Osteocyte (in vitro differentiated cells): ENCODE results near the gene SLC36A2. TPM values are rescaled to one million over a fixed set of nuclear protein-coding genes. Genes with fewer than 3 reads are reported as not detected.

Source experiments
- DNase-seq: peaks from one replicate; pipeline ENCODE4 v3.0.0; 2021; ENCODE audit warnings: mixed read lengths; ENCODE audit not compliant: unreplicated experiment; ENCODE audit errors: extremely low spot score
- H3K27ac Mint-ChIP-seq: one replicate; pipeline ENCODE4 v1.8.0; 2021; ENCODE audit warnings: mild to moderate bottlenecking, mixed read lengths; ENCODE audit not compliant: unreplicated experiment
- H3K27me3 Mint-ChIP-seq: one replicate; pipeline ENCODE4 v1.8.0; 2021; ENCODE audit warnings: mixed read lengths; ENCODE audit not compliant: unreplicated experiment
- H3K36me3 Mint-ChIP-seq: one replicate; pipeline ENCODE4 v1.8.0; 2021; ENCODE audit warnings: mixed read lengths; ENCODE audit not compliant: unreplicated experiment
- H3K4me1 Mint-ChIP-seq: one replicate; pipeline ENCODE4 v1.8.0; 2021; ENCODE audit warnings: mixed read lengths; ENCODE audit not compliant: unreplicated experiment
- H3K4me3 Mint-ChIP-seq: one replicate; pipeline ENCODE4 v1.8.0; 2021; ENCODE audit warnings: mild to moderate bottlenecking, moderate library complexity, mixed read lengths; ENCODE audit not compliant: unreplicated experiment
- H3K9me3 Mint-ChIP-seq: one replicate; pipeline ENCODE4 v1.8.0; 2021; ENCODE audit warnings: mixed read lengths; ENCODE audit not compliant: unreplicated experiment
- total RNA-seq: library from RNA; stranded (reverse); gene quantifications from 2 replicates; pipeline ENCODE4 v1.2.1, GENCODE V29; 2021
- TF ChIP-seq, protein P1 (sequence below): fragments of 200-600 bp; sonication (generic); IDR thresholded peaks from 2 replicates; pipeline ENCODE4 v1.5.0; 2021; ENCODE audit warnings: antibody characterized with exemption, mild to moderate bottlenecking, moderate library complexity

SLC36A2 gene
- total RNA-seq, 1 donor from 2014 or later, result not detected

DNA sequence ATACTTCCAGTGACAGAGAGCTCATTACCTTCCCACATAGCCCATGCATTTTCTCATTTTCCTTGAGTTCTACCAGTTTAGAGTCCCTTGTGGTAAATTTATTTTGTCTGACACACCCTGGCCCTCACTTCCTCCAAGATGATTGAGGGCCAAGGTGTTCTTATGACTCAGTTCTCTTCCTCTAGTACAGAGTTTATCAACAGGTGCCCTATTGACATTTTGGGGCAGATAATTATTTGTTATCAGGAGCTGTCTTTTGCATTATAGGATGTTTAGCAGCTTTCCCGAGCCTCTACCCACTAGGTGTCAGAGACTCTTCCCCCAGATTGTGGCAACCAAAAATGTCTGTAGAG, 50.9 kb downstream of the SLC36A2 start:
- no peaks in the 10 kb centered on the region for H3K4me1 Mint-ChIP-seq

DNA sequence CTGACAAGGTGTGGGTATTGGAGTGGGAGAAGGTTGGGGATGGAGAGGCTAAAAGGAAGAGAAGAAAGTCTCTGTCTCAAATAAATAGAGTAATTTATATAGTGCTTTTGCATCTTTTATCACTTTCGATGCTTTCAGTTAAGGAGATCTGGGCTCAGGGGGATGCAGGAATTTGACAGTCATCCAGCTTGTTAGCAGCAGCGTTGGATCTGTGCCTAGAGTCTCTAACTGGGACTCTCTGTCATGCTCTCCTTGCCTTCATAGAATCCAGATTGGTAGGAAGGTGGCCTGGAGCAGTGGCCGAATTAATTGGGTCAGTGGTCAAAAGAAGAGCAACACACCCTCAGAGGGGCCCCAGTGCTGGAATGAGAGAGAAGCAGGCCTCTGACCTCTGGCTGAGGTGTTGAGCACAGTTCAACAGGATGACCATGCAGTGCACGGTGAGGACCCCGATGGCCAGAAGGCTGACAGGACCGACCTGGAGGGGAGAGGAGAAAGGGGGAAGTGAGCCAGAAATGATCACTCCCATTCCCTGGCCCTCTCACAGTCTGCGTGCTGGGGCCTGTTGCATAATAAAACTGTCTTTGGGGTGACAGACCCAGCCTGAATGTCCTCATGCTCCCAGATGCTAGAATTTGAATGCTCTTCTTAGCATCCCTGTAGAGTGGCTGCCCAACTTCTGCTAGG, 51.4 kb downstream of the SLC36A2 start:
- TF ChIP-seq, protein P1, sequence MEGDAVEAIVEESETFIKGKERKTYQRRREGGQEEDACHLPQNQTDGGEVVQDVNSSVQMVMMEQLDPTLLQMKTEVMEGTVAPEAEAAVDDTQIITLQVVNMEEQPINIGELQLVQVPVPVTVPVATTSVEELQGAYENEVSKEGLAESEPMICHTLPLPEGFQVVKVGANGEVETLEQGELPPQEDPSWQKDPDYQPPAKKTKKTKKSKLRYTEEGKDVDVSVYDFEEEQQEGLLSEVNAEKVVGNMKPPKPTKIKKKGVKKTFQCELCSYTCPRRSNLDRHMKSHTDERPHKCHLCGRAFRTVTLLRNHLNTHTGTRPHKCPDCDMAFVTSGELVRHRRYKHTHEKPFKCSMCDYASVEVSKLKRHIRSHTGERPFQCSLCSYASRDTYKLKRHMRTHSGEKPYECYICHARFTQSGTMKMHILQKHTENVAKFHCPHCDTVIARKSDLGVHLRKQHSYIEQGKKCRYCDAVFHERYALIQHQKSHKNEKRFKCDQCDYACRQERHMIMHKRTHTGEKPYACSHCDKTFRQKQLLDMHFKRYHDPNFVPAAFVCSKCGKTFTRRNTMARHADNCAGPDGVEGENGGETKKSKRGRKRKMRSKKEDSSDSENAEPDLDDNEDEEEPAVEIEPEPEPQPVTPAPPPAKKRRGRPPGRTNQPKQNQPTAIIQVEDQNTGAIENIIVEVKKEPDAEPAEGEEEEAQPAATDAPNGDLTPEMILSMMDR, result no peak
- Mint-ChIP-seq H3K27ac (no peak overlapping the region), H3K4me1 (no peaks in the 10 kb centered on the region), H3K9me3 (peaks cover 5% of the 10 kb centered on the region), H3K4me3 (no peak overlapping the region), H3K27me3 (peaks cover 21% of the 10 kb centered on the region), H3K36me3 (no peaks in the 10 kb centered on the region)
- no peak for DNase-seq

More for the DNA sequence above, 50.9 kb downstream of the SLC36A2 start:
- DNase-seq, result no peak
- Mint-ChIP-seq H3K27ac (no peak overlapping the region), H3K36me3 (no peaks in the 10 kb centered on the region), H3K4me3 (no peak overlapping the region), H3K27me3 (peaks cover 24% of the 10 kb centered on the region), H3K9me3 (peaks cover 1% of the 10 kb centered on the region)
- TF ChIP-seq, protein P1, result no peak

DNA sequence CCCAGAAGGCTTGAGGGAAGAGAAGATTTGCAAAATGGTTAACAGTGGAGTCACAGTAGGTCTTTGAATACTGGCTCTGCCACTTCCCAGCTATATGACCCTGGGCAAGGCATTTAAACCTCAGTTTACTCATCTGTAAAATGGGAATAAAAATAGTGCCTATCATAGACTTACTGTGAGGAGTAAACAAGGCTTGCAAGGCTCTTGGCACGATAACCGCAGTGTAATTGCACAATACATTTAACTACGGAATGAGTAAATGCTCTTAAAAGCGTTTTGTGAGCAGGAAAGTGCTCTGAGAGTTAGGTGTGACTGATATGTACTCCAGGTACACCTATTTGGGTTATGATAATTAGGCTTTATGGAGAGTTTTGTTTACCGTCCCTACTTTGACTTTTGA, 52.2 kb downstream of the SLC36A2 start:
- no peak overlapping the region for H3K4me3 Mint-ChIP-seq
- H3K9me3 Mint-ChIP-seq, result peaks cover 5% of the 10 kb centered on the region
- no peaks in the 10 kb centered on the region for H3K4me1 Mint-ChIP-seq
- H3K36me3 Mint-ChIP-seq, result no peaks in the 10 kb centered on the region
- DNase-seq, result no peak
- TF ChIP-seq, protein P1, result no peak
- H3K27ac Mint-ChIP-seq, result no peak overlapping the region
- H3K27me3 Mint-ChIP-seq, result peaks cover 21% of the 10 kb centered on the region

DNA sequence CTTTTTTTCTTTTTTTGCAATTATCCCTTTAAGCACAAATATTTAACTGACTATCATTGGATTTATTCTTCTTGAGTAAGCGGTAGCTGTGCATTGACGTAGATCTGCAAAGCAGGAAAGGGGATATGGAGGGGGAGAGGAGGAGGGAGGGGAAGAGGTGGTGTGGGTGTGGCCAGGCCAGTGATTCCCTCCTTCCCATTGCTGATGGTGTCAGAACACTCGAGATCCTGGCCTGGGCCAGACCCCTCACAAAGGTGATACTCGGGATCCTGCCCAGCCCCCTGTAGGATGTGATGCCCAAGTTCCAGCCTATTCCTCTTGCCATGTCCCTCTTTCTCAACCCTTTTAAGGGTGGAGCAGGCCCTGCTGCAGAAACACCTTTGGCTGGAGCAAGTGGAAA, 53.7 kb downstream of the SLC36A2 start:
- no peak overlapping the region for H3K27ac Mint-ChIP-seq
- H3K36me3 Mint-ChIP-seq, result no peaks in the 10 kb centered on the region
- TF ChIP-seq, protein P1, result no peak
- no peak overlapping the region for H3K4me3 Mint-ChIP-seq
- no peak for DNase-seq
- H3K9me3 Mint-ChIP-seq, result peaks cover 5% of the 10 kb centered on the region
- peaks cover 15% of the 10 kb centered on the region for H3K27me3 Mint-ChIP-seq
- no peaks in the 10 kb centered on the region for H3K4me1 Mint-ChIP-seq

DNA sequence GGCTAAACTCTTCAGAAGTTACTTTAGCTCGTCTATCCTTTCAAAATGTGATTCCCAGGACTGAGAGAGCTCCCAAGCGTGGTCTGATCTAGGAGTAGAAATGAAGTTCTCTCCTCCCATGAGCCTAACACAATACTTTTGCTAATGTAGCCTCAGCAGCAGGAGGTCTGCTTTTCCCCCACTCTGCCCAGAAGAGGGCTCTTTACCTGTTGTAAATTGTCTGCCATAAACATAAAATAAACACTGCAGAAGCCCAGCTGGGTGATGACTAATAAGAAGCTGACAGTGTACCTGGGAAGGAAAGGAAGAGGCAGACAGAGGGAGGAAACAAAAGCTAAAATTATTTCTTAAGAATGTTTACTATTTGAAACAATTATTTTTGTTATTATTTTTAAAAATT, 59.2 kb downstream of the SLC36A2 start:
- H3K27me3 Mint-ChIP-seq, result peaks cover 23% of the 10 kb centered on the region
- peak; percentile 27 for DNase-seq
- peaks cover 5% of the 10 kb centered on the region for H3K9me3 Mint-ChIP-seq
- H3K27ac Mint-ChIP-seq, result no peak overlapping the region
- no peaks in the 10 kb centered on the region for H3K36me3 Mint-ChIP-seq
- no peak overlapping the region for H3K4me3 Mint-ChIP-seq
- H3K4me1 Mint-ChIP-seq, result no peaks in the 10 kb centered on the region
- TF ChIP-seq, protein P1, result no peak
